Activated B cell treated with CpG ODN at 0.5 μM for 24 hours (primary cell): ENCODE measurements around the gene NCKAP5. TPM values are rescaled to one million over a fixed set of nuclear protein-coding genes. Genes with fewer than 3 reads are reported as not detected.

Source experiments
- ATAC-seq: fragments of 200-7000 bp; cut with Tn5 transposase; one replicate; pipeline ENCODE4 v1.10.0; 2021; ENCODE audit warnings: low read depth, mild to moderate bottlenecking, moderate library complexity
- CTCF ChIA-PET: fragments of 350-600 bp; sonication (Branson Sonifier 250); formaldehyde crosslinking; loops from one replicate; lab custom pipeline; 2021; ENCODE audit warnings: antibody characterized with exemption; lab: Charles Lee
- POLR2A ChIA-PET: fragments of 350-600 bp; sonication (Branson Sonifier 250); formaldehyde crosslinking; loops from one replicate; lab custom pipeline; 2021; ENCODE audit warnings: antibody characterized with exemption; lab: Charles Lee
- DNase-seq: peaks from one replicate; pipeline ENCODE4 v3.0.0; 2022
- H3K27ac Mint-ChIP-seq: one replicate; pipeline ENCODE4 v1.8.0; 2020; ENCODE audit warnings: mixed read lengths
- H3K27me3 Mint-ChIP-seq: one replicate; pipeline ENCODE4 v1.8.0; 2021; ENCODE audit warnings: mixed read lengths
- H3K36me3 Mint-ChIP-seq: one replicate; pipeline ENCODE4 v1.8.0; 2021; ENCODE audit warnings: low read depth, mixed read lengths
- H3K4me1 Mint-ChIP-seq: one replicate; pipeline ENCODE4 v1.8.0; 2021; ENCODE audit warnings: mixed read lengths
- H3K4me3 Mint-ChIP-seq: one replicate; pipeline ENCODE4 v1.8.0; 2020; ENCODE audit warnings: mild to moderate bottlenecking, mixed read lengths
- H3K9me3 Mint-ChIP-seq: one replicate; pipeline ENCODE4 v1.8.0; 2020; ENCODE audit warnings: mixed read lengths
- intact Hi-C: fragments of 100-400 bp; cut with micrococcal nuclease; formaldehyde crosslinking; loops from one replicate; pipeline ENCODE4 v1.15.1; 2024
- total RNA-seq: library from RNA; stranded (reverse); gene quantifications from 2 replicates; pipeline ENCODE4 v1.2.3, GENCODE V29; 2022
- TF ChIP-seq, protein P1 (sequence below): fragments of 200-600 bp; IDR thresholded peaks from one replicate; pipeline ENCODE4 v1.8.0; 2022; ENCODE audit warnings: antibody characterized with exemption, mild to moderate bottlenecking

The NCKAP5 gene
- total RNA-seq, 1 donor from 2014 or later, result not detected

DNA sequence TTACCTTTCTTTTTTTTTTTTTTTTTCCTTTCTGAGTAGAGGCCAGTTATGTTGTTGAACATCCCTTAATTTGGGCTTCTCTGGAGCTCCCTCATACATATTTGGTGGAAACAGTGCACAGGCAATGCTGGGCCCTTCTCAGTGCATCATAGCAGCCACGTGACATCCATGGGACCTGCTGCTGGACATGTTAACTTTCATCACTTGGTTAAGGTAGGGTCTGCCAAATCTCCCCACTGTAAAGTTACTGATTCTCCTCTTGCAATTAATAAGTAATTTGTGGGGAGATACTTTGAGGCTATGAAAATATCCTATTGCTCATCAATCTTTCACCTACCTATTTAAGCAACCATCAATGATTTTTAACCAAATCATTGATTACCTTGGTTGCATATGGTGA lies 686.7 kb downstream of the NCKAP5 start:
- no peaks in the 10 kb centered on the region for H3K36me3 Mint-ChIP-seq
- H3K27ac Mint-ChIP-seq, result no peak overlapping the region
- DNase-seq (no peak), ATAC-seq (no peak)
- intact Hi-C loops, result no loop called here
- H3K4me3 Mint-ChIP-seq, result no peak overlapping the region
- no peaks in the 10 kb centered on the region for H3K4me1 Mint-ChIP-seq
- ChIA-PET POLR2A (no interaction called here), CTCF (no interaction called here)
- H3K27me3 Mint-ChIP-seq, result no peaks in the 10 kb centered on the region
- peaks cover 8% of the 10 kb centered on the region for H3K9me3 Mint-ChIP-seq
- TF ChIP-seq, protein P1, sequence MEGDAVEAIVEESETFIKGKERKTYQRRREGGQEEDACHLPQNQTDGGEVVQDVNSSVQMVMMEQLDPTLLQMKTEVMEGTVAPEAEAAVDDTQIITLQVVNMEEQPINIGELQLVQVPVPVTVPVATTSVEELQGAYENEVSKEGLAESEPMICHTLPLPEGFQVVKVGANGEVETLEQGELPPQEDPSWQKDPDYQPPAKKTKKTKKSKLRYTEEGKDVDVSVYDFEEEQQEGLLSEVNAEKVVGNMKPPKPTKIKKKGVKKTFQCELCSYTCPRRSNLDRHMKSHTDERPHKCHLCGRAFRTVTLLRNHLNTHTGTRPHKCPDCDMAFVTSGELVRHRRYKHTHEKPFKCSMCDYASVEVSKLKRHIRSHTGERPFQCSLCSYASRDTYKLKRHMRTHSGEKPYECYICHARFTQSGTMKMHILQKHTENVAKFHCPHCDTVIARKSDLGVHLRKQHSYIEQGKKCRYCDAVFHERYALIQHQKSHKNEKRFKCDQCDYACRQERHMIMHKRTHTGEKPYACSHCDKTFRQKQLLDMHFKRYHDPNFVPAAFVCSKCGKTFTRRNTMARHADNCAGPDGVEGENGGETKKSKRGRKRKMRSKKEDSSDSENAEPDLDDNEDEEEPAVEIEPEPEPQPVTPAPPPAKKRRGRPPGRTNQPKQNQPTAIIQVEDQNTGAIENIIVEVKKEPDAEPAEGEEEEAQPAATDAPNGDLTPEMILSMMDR, result no peak

DNA sequence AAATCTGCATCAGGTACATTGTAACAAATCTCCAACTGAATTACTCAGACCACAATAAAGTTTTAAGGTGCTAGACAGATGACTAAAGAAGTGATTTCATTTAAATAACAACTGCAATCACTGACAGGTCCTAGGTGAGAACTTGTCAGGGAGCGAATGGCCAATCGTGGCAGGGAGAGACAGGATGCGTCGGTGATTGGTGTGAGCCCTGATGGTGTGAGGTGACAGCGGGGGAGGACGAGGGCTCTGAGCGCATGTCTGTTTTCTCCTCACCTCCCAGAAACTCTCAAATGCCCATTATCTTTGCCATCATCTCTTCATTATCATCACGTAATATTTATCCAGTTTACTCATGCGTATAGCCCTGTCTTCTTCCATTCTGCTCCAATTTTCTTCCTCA lies 690.3 kb downstream of the NCKAP5 start:
- H3K4me3 Mint-ChIP-seq, result no peak overlapping the region
- DNase-seq, result no peak
- no peaks in the 10 kb centered on the region for H3K27me3 Mint-ChIP-seq
- H3K27ac Mint-ChIP-seq, result no peak overlapping the region
- ChIA-PET CTCF (no interaction called here), POLR2A (no interaction called here)
- no peak for ATAC-seq
- intact Hi-C loops, result no loop called here
- peaks cover 4% of the 10 kb centered on the region for H3K9me3 Mint-ChIP-seq
- H3K36me3 Mint-ChIP-seq, result no peaks in the 10 kb centered on the region
- TF ChIP-seq, protein P1, result no peak
- no peaks in the 10 kb centered on the region for H3K4me1 Mint-ChIP-seq

DNA sequence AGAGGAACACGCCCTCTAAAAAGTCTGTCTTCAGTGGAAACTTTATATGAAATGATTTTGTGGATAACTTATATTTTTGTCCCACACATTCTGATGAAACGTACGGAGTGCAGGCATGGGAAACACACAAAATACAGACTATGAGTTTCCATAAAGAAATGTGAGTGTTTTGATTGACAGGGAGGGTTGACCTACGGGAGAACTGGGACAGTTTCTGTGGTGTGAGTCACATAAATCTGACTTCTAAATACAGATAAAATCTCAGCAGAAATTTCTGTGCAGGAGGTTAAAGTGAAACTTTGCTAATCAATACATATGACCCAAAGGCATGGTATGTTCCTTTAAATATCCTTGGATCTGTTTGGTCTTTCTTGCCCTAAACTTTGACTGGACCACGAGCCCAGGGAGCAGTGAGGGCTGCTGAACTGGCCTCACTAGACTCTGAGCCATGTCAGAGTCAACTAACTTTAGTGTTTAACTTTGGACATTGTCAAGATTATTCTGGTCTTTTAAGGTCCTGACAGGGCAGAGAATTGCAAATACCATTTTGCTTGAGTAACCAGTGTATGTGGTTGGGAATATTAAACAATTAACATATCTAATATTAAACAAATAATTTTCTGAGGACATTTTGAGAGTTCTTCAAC lies 691.4 kb downstream of the NCKAP5 start:
- CTCF ChIA-PET, result no interaction called here
- intact Hi-C loops, result no loop called here
- Mint-ChIP-seq H3K9me3 (peaks cover 4% of the 10 kb centered on the region), H3K4me3 (no peak overlapping the region), H3K36me3 (no peaks in the 10 kb centered on the region), H3K27me3 (no peaks in the 10 kb centered on the region), H3K4me1 (no peaks in the 10 kb centered on the region), H3K27ac (no peak overlapping the region)
- ATAC-seq (no peak), DNase-seq (no peak)
- TF ChIP-seq, protein P1, result no peak
- POLR2A ChIA-PET, result no interaction called here

DNA sequence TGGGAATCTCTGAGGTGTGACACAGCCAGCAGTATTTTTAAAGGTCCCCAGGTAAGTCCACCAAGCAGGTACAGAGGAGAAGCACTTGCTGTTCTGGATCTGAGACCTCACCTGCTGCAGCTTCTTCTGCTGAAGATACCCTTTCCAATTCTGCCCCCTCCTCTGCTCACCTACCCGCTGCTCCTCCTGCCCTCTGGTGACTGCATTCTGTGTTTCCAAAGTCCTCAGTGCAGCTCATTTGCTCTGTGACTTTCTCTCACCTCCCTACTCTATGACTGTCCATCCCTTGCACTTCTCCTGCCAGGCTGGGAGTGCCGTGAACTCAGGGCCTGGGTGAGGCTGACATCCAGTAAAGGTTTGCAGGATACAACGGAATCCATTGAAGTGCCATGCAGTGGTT lies 693.1 kb downstream of the NCKAP5 start:
- no peak overlapping the region for H3K27ac Mint-ChIP-seq

DNA sequence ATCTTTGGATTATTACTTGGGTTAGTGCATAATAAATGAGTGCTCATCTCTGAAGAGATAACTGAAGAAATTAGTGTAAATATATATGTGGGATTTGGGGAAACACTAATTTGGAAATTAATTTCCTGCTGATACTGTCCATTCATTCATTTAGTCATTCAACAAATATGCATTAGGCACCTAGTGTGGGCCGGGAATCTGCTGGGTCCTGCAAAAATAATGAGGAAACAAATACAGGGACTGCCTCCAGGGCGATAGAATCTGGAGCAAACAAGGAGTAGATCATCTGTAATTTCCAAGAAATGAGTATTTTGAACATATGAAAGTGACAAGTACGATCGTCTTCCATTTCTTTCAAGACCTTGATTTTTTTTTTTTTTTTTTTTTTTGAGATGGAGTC lies 694.5 kb downstream of the NCKAP5 start:
- ChIA-PET CTCF (no interaction called here), POLR2A (interaction anchor here (0.7 kb wide), 1 partner anchor 73 kb away, joined by 6 read pairs; no protein-coding TSS in a partner anchor)
- Mint-ChIP-seq H3K4me1 (no peaks in the 10 kb centered on the region), H3K27ac (no peak overlapping the region), H3K9me3 (peaks cover 2% of the 10 kb centered on the region), H3K4me3 (no peak overlapping the region), H3K36me3 (no peaks in the 10 kb centered on the region), H3K27me3 (no peaks in the 10 kb centered on the region)
- TF ChIP-seq, protein P1, result no peak
- DNase-seq, result no peak
- intact Hi-C loops, result no loop called here
- ATAC-seq, result no peak

More for the DNA sequence above, 693.1 kb downstream of the NCKAP5 start:
- TF ChIP-seq, protein P1, result no peak
- Mint-ChIP-seq H3K36me3 (no peaks in the 10 kb centered on the region), H3K9me3 (peaks cover 4% of the 10 kb centered on the region), H3K4me3 (no peak overlapping the region), H3K27me3 (no peaks in the 10 kb centered on the region), H3K4me1 (no peaks in the 10 kb centered on the region)
- intact Hi-C loops, result no loop called here
- ChIA-PET CTCF (no interaction called here), POLR2A (no interaction called here)
- ATAC-seq (no peak), DNase-seq (no peak)
